Motor neuron (in vitro differentiated cells): Measurements from ENCODE around the gene TAS2R40. TPM values are rescaled to one million over a fixed set of nuclear protein-coding genes. Genes with fewer than 3 reads are reported as not detected.
A peak's percentile ranks its signal among the peaks of the same experiment; 100 is the strongest.
"Not testable (repeated sequence)": the region's sequence is repeated elsewhere in the genome, so short reads cannot be mapped to it uniquely, and the experiment has no call there.

Source experiments
- ATAC-seq, 8 experiments: fragments of 200-7000 bp; cut with Tn5 transposase; replicated peaks in 6 of 8; 2 replicates each; pipeline ENCODE4 v1.8.0; 2021; ENCODE audit warnings: mild to moderate bottlenecking in 8 of 8, moderate library complexity in 8 of 8
- H3K27ac ChIP-seq, 2 donors: fragments of 250-450 bp; sonication (Bioruptor Pico); 2 replicates each; pipeline ENCODE4 v1.9.0; 2021; ENCODE audit warnings: antibody characterized with exemption in 2 of 2, mild to moderate bottlenecking in 2 of 2, moderate library complexity in 1 of 2
- H3K4me1 ChIP-seq, 2 donors: fragments of 250-450 bp; sonication (Bioruptor Pico); replicated peaks in 1 of 2; 2 replicates each; pipeline ENCODE4 v1.6.1; 2021; ENCODE audit warnings: antibody characterized with exemption in 2 of 2, mild to moderate bottlenecking in 2 of 2, moderate library complexity in 1 of 2
- H3K4me3 ChIP-seq, 5 donors: fragments of 250-450 bp; sonication (Bioruptor Pico); 2 replicates each; pipeline ENCODE4 v1.9.0; 2021; ENCODE audit warnings: antibody characterized with exemption in 5 of 5, mild to moderate bottlenecking in 5 of 5, moderate library complexity in 4 of 5
- WGBS, 10 experiments: fragments of 450-650 bp; shearing (Covaris generic); methylation state at CpG; one replicate each; pipeline ENCODE4 v1.0.0; 2022; 5-methylcytosine and 5-hydroxymethylcytosine counted together
- in situ Hi-C, 9 experiments: fragments of 400-800 bp; cut with MboI; loops; one replicate each; pipeline ENCODE4 v1.15.0; 2021; ENCODE audit warnings: low sequenced_read_pairs in 9 of 9, low pct_unique_long_range_greater_than_20kb in 2 of 9; ENCODE audit not compliant: unreplicated experiment in 9 of 9
- total RNA-seq, 8 experiments: library from RNA; unstranded; fragments of 300-600 nt; gene quantifications; 2 replicates each; pipeline versions ENCODE4 v1.2.3 to v1.2.4, GENCODE V29; 2022

The TAS2R40 gene
- total RNA-seq, 8 experiments from 2014 or later, result 0.27 to 0.76 (median 0.57) TPM; not detected in 4

DNA sequence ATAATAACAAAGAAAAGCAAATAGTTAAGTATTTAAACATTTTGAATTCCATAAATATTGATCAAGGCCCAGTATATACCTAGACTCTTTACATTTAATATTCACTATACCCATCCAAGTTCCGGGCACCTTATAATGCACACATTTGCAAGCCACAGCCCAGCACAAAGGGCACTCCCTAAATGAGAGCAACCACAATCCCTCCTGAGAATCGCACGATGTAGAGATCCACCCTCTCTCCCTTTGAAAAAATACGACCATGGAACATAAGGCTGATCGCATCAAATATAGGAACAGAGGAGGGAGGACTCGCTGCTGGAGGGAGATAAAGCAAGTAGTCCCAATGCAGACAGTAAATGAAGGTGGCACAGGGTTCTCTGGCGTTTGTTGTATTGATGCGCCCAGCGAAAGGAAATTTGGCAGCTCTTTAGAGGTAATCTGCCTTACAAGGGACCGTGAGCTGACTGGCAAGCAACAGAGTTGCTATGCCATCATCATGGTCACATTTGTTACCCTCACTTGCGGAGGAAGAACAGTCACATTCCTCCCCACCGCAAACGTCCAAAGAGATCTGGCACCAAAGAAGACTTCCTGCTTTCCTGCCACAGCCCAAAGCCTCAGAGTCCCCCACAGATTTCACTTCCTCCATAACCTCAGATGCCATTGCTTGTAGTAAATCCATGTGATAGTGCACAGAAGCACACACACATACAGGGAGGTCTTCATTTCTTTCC is 16.1 kb upstream of the TAS2R40 start:
- Histone ChIP-seq H3K4me1 (no peaks in the 10 kb centered on the region), H3K27ac (no peak overlapping the region), H3K4me3 (no peak overlapping the region)
- in situ Hi-C loops, result loop anchor here in 7 of 9 experiments (25.0 kb wide), 3 partner anchors 193 to 568 kb away; partner anchors contain the start of gene EPHB6 (in 5 of the 7)
- WGBS, 10 experiments, result 42 to 94% (median 85%) methylated on average over 3 to 8 of the region's 13 CpGs; no CpG with 5 or more reads in 1 of the 10 experiments
- no peak for ATAC-seq

DNA sequence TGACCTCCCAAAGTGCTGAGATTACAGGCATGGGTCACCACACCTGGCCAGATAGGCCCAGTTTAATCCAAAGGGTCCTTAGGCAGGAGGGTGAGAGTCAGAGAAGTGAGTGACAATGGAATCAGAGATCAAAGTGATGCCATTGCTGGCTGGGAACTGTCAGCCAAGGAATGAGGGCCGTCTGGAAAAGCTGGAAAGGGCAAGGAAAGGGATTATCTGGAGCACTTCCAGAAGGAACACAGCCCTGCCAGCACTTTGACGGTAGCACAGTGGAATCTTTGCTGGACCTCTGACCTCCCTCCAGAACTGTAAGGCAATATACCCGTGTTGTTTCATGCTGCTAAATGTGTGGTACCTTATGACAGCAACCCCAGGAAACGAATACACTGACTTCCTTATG is 11.3 kb upstream of the TAS2R40 start:
- ATAC-seq, result no peak
- no peak overlapping the region for H3K27ac ChIP-seq
- no peaks in the 10 kb centered on the region for H3K4me1 ChIP-seq
- in situ Hi-C loops, result loop anchor here (5.0 to 25.0 kb wide), 6 partner anchors 196 to 573 kb away; partner anchors contain the start of gene EPHB6 (in 5 of the 9)
- 40 to 100% (median 65%) methylated on average over 1 to 3 of the region's 4 CpGs; no CpG with 5 or more reads in 5 of the 10 experiments for WGBS, 10 experiments
- no peak overlapping the region for H3K4me3 ChIP-seq

DNA sequence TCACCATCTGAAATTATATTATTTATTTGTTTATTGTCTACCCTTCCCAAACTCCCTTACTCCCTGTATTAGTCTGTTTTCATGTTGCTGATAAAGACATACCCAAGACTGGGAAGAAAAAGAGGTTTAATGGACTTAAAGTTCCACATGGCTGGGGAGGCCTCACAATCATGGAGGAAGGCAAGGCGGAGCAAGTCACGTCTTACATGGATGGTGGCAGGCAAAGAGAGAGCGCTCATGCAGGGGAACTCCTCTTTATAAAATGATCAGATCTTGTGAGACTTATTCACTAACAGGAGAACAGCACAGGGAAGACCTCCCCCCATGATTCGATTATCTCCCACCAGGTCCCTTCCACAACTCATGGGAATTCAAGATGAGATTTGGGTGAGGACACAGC is 8.4 kb upstream of the TAS2R40 start:
- in situ Hi-C loops, result loop anchor here (5.0 to 25.0 kb wide), 6 partner anchors 199 to 576 kb away; partner anchors contain the start of gene EPHB6 (in 5 of the 9)
- ATAC-seq, H3K4me3 ChIP-seq, H3K27ac ChIP-seq, H3K4me1 ChIP-seq: not testable (repeated sequence)
- 20 to 100% (median 67%) methylated on average over 1 to 3 of the region's 4 CpGs; no CpG with 5 or more reads in 2 of the 10 experiments for whole genome bisulfite sequencing, 10 experiments

DNA sequence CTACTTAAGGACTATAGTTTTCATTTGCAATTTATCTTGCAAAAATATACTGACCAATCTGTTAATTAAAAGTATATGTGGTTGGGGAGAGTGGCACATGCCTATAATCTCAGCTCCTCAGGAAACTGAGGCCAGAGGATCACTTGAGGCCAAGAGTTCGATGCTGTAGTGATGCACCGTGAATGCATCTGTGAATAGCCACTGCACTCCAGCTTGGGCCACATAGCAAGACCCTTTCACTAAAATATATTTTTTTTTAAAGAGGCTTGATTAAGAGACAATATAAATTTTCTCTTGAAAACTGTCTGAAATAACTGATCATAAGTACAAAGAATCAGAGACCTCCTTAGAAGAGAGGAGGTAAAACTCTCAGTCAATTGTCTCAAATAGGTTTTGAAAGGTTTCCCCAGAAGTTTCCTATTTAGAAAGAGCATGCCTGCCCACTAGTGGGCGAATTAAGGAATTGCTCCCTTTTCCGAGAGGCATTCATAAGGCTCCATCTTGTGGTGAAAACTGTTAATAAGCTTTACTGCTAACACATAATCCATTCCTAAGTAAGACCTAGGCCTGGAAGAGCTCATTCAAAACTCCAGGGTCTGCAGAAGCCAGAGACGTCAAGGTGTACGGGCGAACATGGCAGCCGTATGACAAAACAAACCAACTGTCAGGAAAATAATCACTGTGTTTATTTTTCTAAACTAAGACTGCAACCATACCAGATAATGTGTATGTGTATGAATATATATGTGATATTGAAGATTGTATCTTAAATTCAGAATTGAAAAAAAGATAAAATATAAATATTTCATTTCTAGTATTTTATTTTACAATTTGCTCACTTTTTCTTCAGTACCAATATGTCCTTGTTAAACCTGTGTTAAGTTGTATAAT is 6.8 kb upstream of the TAS2R40 start:
- WGBS, 10 experiments, result 0 to 34% (median 18%) methylated on average over 3 to 8 of the region's 8 CpGs; no CpG with 5 or more reads in 2 of the 10 experiments
- in situ Hi-C loops, result loop anchor here (5.0 to 25.0 kb wide), 6 partner anchors 200 to 578 kb away; partner anchors contain the start of gene EPHB6 (in 5 of the 9)

DNA sequence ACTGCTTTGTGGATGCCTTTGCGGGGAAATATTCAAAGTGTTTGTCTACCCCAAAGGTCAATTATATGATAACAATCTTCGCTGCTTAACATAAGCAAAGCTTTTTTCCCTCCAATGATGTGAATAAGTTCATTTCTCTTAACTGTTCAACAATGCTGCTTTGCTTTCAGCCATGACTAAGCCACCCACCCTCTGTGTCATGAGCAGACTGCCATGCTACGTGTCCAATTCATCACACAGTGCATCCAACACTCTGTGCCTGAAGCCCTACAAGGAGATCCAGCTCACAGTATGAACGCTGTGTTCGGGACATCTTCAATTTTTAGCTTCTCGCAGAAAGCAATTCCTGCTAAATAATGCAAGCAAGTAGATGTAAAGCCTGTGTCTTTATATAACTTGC is 5.7 kb upstream of the TAS2R40 start:
- in situ Hi-C loops, result loop anchor here (10.0 to 25.0 kb wide), 5 partner anchors 201 to 579 kb away; partner anchors contain the start of gene EPHB6 (in 5 of the 9)
- 40 to 100% (median 85%) methylated on average over 1 to 6 of the region's 6 CpGs for WGBS, 10 experiments
- peak in 1 of 8 experiments; percentile 53 for ATAC-seq
- Histone ChIP-seq H3K4me3 (no peak overlapping the region), H3K4me1 (no peaks in the 10 kb centered on the region), H3K27ac (no peak overlapping the region)

More for the DNA sequence above, 6.8 kb upstream of the TAS2R40 start:
- Histone ChIP-seq H3K27ac (no peak overlapping the region), H3K4me1 (no peaks in the 10 kb centered on the region), H3K4me3 (no peak overlapping the region)
- ATAC-seq, result peak; percentile 45 to 87 (median 60)

DNA sequence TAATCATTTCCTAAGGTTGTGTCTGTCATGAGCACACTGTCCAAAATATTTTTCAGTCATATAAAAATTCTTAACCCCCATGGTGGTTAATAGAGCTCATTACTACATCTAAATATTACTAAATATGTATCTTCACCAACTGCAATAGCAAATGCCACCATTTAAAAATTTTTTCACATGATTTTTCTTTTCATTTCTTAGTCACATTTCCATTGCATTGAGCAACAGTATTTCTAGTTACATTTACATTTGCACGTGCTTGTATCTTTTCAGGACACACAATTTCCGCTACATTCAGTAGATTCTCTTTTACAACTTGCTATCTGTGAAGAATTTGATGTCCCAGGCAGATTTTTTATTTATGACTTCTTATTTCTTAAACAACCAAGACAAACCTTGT is 5.2 kb upstream of the TAS2R40 start:
- H3K4me3 ChIP-seq, result no peak overlapping the region

DNA sequence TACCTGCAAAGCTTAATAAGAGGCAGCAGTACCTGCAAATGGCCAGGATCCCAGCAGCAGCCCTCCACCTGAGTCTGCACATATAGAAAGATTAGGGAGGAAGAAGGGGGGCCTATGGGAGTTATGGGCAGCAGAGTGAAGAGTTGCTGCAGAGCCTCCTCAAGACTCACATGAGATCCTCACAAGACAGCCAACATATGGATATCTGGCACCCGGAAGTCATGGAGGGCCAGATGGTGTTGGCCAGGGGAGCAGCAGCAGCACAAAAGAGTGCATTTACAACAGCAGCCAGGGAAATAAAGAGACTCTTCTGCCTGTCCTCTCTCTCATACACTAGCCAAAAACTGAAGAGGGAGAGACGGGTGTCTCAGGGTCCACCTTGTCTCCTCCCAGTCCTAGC is 4.0 kb upstream of the TAS2R40 start:
- WGBS, 10 experiments, result 20 to 100% (median 56%) methylated on average over 1 to 2 of the region's 2 CpGs; no CpG with 5 or more reads in 4 of the 10 experiments
- Histone ChIP-seq H3K4me1 (no peaks in the 10 kb centered on the region), H3K4me3 (no peak overlapping the region), H3K27ac (no peak overlapping the region)
- ATAC-seq, result no peak
- in situ Hi-C loops, result loop anchor here (10.0 to 25.0 kb wide), 5 partner anchors 203 to 581 kb away; partner anchors contain the start of gene EPHB6 (in 5 of the 9)

More for the DNA sequence above, 5.2 kb upstream of the TAS2R40 start:
- ATAC-seq, result no peak
- no peak overlapping the region for H3K27ac ChIP-seq
- H3K4me1 ChIP-seq, result no peaks in the 10 kb centered on the region
- 38 to 100% (median 87%) methylated on average over 2 of the region's 2 CpGs; no CpG with 5 or more reads in 1 of the 10 experiments for WGBS, 10 experiments
- in situ Hi-C loops, result loop anchor here (10.0 to 25.0 kb wide), 5 partner anchors 202 to 579 kb away; partner anchors contain the start of gene EPHB6 (in 5 of the 9)

DNA sequence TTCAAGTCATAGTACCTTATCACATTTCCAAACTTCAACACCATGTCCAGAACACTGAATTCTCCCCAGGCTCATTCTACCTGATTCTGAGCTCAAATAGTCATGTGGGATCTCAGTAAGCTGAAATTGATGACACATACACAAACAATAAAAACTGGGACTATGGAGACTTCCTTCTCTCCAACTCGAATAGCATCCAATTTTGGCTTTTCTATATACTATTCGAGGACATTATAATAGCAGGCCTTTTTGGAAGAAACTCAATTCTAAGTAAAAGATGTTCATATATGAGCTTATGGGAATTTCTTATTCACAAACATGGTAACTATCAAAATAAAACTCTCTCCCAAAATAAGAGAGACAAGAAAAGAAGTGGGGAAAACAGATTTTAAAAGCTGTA is 551 bp upstream of the TAS2R40 start:
- 3 to 76% (median 44%) methylated on average over 2 of the region's 2 CpGs; no CpG with 5 or more reads in 2 of the 10 experiments for WGBS, 10 experiments
- Histone ChIP-seq H3K27ac (no peak overlapping the region), H3K4me3 (no peak overlapping the region), H3K4me1 (no peaks in the 10 kb centered on the region)
- in situ Hi-C loops, result loop anchor here in 7 of 9 experiments (25.0 kb wide), 3 partner anchors 209 to 584 kb away; partner anchors contain the start of gene EPHB6 (in 5 of the 7)
- ATAC-seq, result no peak

DNA sequence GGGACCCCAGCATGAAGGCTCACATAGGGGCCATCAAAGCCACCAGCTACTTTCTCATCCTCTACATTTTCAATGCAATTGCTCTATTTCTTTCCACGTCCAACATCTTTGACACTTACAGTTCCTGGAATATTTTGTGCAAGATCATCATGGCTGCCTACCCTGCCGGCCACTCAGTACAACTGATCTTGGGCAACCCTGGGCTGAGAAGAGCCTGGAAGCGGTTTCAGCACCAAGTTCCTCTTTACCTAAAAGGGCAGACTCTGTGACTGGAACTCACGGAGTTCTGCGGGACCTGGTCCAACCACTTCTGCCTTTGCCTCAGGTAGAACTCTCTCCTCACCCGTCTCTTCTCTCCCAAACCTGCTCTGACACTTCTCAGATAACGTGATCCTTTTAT is 945 bp downstream of the TAS2R40 start:
- no peak overlapping the region for H3K27ac ChIP-seq
- H3K4me3 ChIP-seq, result no peak overlapping the region
- H3K4me1 ChIP-seq, result no peaks in the 10 kb centered on the region
- ATAC-seq, result no peak
- in situ Hi-C loops, result loop anchor here in 7 of 9 experiments (25.0 kb wide), 3 partner anchors 210 to 585 kb away; partner anchors contain the start of gene EPHB6 (in 5 of the 7)
- WGBS, 10 experiments, result 5 to 100% (median 59%) methylated on average over 2 to 6 of the region's 7 CpGs; no CpG with 5 or more reads in 2 of the 10 experiments

DNA sequence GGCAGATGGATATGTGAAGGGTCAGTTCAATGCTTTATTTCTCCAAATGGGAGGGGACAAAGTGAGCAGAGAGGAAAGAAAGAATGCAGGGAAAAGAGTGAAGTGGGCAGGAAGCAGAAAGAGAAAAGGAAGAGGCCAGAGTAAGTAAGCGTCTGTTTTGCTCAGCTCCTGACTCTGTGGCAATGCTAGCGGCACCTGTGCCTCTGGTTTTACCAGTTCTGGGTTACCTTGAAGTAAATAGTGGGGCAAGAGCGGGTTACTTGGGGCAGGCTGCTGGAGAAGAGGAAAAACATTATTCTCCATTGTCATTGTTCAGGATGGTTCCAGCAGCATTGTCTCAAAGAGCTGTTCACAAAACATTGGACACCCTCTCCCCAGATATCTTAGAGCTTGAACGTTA is 1.9 kb downstream of the TAS2R40 start:
- Histone ChIP-seq H3K4me3 (no peak overlapping the region), H3K27ac (no peak overlapping the region), H3K4me1 (peaks cover 0 to under 1% of the 10 kb centered on the region in 2 donors)
- in situ Hi-C loops, result loop anchor here in 7 of 9 experiments (25.0 kb wide), 3 partner anchors 211 to 586 kb away; partner anchors contain the start of gene EPHB6 (in 5 of the 7)
- WGBS, 10 experiments, result 0 to 92% (median 63%) methylated on average over 1 to 4 of the region's 4 CpGs; no CpG with 5 or more reads in 1 of the 10 experiments
- no peak for ATAC-seq

DNA sequence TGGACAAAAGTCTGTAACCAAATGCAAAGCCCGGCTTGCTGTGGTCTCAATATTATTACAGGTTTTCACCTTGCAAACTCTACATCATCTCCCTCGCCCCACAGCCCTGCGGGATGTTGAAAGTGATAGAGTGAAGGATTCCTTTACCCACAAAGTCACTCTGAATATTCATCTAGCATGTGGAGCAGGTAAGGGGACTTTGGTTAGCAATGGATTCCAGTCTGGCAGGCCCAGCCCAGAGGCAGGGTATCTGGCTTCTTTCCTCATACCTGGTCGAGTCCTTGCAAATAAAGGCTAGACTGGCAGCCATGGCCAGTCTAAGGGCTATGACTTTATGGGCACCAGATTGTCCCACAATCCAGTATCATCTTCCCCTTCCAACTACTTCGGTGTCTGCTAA is 3.2 kb downstream of the TAS2R40 start:
- in situ Hi-C loops, result loop anchor here in 2 of 9 experiments (25.0 kb wide), 1 partner anchor 187 kb away; the partner anchor contains the start of gene EPHA1 (in 2 of the 2)
- no peak for ATAC-seq

DNA sequence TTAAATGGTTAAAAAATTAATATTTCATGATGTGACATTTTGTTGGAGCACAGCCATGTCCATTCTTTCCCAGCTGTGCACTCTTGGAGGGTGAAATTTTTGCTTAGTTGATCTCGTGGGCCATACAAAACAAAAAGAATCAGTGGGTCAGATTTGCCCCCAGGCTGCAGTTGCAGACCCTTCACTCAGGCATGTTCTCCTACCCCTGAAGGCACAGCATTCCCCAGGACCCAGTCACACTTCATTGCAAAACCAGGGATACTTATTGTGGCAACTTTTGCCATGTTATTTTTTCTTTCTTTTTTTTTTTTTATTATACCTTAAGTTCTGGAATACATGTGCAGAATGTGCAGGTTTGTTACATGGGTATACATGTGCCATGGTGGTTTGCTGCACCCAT is 6.0 kb downstream of the TAS2R40 start:
- WGBS, 10 experiments, result 0 to 100% (median 75%) methylated on average over 1 of the region's 1 CpG; no CpG with 5 or more reads in 2 of the 10 experiments
- Histone ChIP-seq H3K27ac (no peak overlapping the region), H3K4me1 (peaks cover 6 to 14% of the 10 kb centered on the region in 2 donors), H3K4me3 (no peak overlapping the region)
- in situ Hi-C loops, result loop anchor here in 2 of 9 experiments (25.0 kb wide), 1 partner anchor 184 kb away; the partner anchor contains the start of gene EPHA1 (in 2 of the 2)
- no peak for ATAC-seq

More for the DNA sequence above, 3.2 kb downstream of the TAS2R40 start:
- Histone ChIP-seq H3K4me1 (peaks cover 5 to 11% of the 10 kb centered on the region in 2 donors), H3K4me3 (no peak overlapping the region), H3K27ac (no peak overlapping the region)
- 0 to 100% (median 80%) methylated on average over 1 to 3 of the region's 5 CpGs for WGBS, 10 experiments
